Loucy (cell line): ENCODE results near the gene RIPOR2.

ENCODE experiments used
- H2AFZ ChIP-seq: fragments of 200-600 bp; sonication (generic); 2 replicates; pipeline ENCODE4 v1.6.0; 2016; ENCODE audit warnings: antibody characterized with exemption, mild to moderate bottlenecking, low read length, moderate library complexity
- H3F3A ChIP-seq: fragments of 200-600 bp; 2 replicates; pipeline ENCODE4 v1.6.0; 2016; ENCODE audit warnings: antibody characterized with exemption, low read depth, mild to moderate bottlenecking
- H3K27me3 ChIP-seq: fragments of 200-600 bp; sonication (generic); 2 replicates; pipeline ENCODE4 v1.6.1; 2014; ENCODE audit warnings: low read length, mild to moderate bottlenecking; ENCODE audit not compliant: insufficient read depth, poor library complexity, severe bottlenecking
- H3K36me3 ChIP-seq: fragments of 200-600 bp; sonication (generic); 2 replicates; pipeline ENCODE4 v1.6.1; 2016; ENCODE audit warnings: low read length; ENCODE audit not compliant: insufficient read depth
- H3K4me1 ChIP-seq: fragments of 200-600 bp; sonication (generic); 2 replicates; pipeline ENCODE4 v1.5.1; 2014; ENCODE audit warnings: low read length, mild to moderate bottlenecking; ENCODE audit not compliant: insufficient read depth, poor library complexity, severe bottlenecking
- H3K4me2 ChIP-seq: fragments of 200-600 bp; sonication (generic); 2 replicates; pipeline ENCODE4 v1.6.0; 2014; ENCODE audit warnings: antibody characterized with exemption, low read length, low read depth, mild to moderate bottlenecking; ENCODE audit not compliant: poor library complexity, severe bottlenecking
- H3K4me3 ChIP-seq: fragments of 200-600 bp; sonication (generic); 2 replicates; pipeline ENCODE4 v1.5.1; 2014; ENCODE audit warnings: low read length, mild to moderate bottlenecking, mixed read lengths; ENCODE audit not compliant: poor library complexity, severe bottlenecking
- H3K79me2 ChIP-seq: fragments of 200-600 bp; sonication (generic); 2 replicates; pipeline ENCODE4 v1.6.1; 2014; ENCODE audit warnings: low read length; ENCODE audit not compliant: insufficient read depth
- H3K9ac ChIP-seq: fragments of 200-600 bp; sonication (generic); 2 replicates; pipeline ENCODE4 v1.6.0; 2014; ENCODE audit warnings: mild to moderate bottlenecking, low read depth, low read length, moderate library complexity; ENCODE audit not compliant: poor library complexity, severe bottlenecking
- H3K9me2 ChIP-seq: fragments of 200-600 bp; sonication (generic); replicated peaks from 2 replicates; pipeline ENCODE4 v1.6.1; 2016; ENCODE audit warnings: low read depth, low read length, mixed read lengths
- H3K9me3 ChIP-seq: fragments of 200-600 bp; sonication (generic); 2 replicates; pipeline ENCODE4 v1.6.1; 2014; ENCODE audit warnings: mild to moderate bottlenecking, antibody characterized with exemption, low read length, low read depth; ENCODE audit not compliant: insufficient read depth
- H4K20me1 ChIP-seq: fragments of 200-600 bp; sonication (generic); 2 replicates; pipeline ENCODE4 v1.6.0; 2014; ENCODE audit warnings: antibody characterized with exemption, low read length, mild to moderate bottlenecking; ENCODE audit not compliant: insufficient read depth, poor library complexity, severe bottlenecking
- EZH2phosphoT487 ChIP-seq: fragments of 200-600 bp; IDR thresholded peaks from 2 replicates; pipeline ENCODE4 v1.6.1; 2018; ENCODE audit warnings: antibody characterized with exemption, mild to moderate bottlenecking, moderate library complexity, borderline replicate concordance
- TF ChIP-seq, protein P1 (sequence below): fragments of 200-600 bp; sonication (generic); conservative IDR thresholded peaks from 2 replicates; pipeline ENCODE4 v1.5.1; 2014; ENCODE audit warnings: mild to moderate bottlenecking, antibody characterized with exemption, low read length

RIPOR2 gene

GRCh38 chr6:24876499-24877465, 59.0 kb downstream of the RIPOR2 start:
- Histone ChIP-seq H3K4me3 (no peak overlapping the region), H3K36me3 (peaks cover 52% of the 10 kb centered on the region; the same call in 1 of the 2 replicates), H3F3A (no peaks in the 10 kb centered on the region), H3K79me2 (peaks cover 39% of the 10 kb centered on the region; the same call in 1 of the 2 replicates), H3K4me1 (no peaks in the 10 kb centered on the region), H3K9me2 (no peaks in the 10 kb centered on the region), H3K27me3 (no peaks in the 10 kb centered on the region), H4K20me1 (peaks cover 8% of the 10 kb centered on the region), H3K4me2 (no peak overlapping the region), H3K9me3 (no peaks in the 10 kb centered on the region; the same call in 1 of the 2 replicates), H2AFZ (no peak overlapping the region), H3K9ac (no peak overlapping the region)
- TF ChIP-seq EZH2phosphoT487 = no peak
- TF ChIP-seq, protein P1, sequence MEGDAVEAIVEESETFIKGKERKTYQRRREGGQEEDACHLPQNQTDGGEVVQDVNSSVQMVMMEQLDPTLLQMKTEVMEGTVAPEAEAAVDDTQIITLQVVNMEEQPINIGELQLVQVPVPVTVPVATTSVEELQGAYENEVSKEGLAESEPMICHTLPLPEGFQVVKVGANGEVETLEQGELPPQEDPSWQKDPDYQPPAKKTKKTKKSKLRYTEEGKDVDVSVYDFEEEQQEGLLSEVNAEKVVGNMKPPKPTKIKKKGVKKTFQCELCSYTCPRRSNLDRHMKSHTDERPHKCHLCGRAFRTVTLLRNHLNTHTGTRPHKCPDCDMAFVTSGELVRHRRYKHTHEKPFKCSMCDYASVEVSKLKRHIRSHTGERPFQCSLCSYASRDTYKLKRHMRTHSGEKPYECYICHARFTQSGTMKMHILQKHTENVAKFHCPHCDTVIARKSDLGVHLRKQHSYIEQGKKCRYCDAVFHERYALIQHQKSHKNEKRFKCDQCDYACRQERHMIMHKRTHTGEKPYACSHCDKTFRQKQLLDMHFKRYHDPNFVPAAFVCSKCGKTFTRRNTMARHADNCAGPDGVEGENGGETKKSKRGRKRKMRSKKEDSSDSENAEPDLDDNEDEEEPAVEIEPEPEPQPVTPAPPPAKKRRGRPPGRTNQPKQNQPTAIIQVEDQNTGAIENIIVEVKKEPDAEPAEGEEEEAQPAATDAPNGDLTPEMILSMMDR = no peak

- TF ChIP-seq, protein P1 = no peak
- no peak for TF ChIP-seq EZH2phosphoT487
- H4K20me1 ChIP-seq = peaks cover 8% of the 10 kb centered on the region
- no peak overlapping the region for H3K4me3 ChIP-seq
- H3K9me2 ChIP-seq = no peaks in the 10 kb centered on the region
- peaks cover 26% of the 10 kb centered on the region; the same call in 1 of the 2 replicates for H3K79me2 ChIP-seq
- H3K27me3 ChIP-seq = no peaks in the 10 kb centered on the region
- H2AFZ ChIP-seq = no peak overlapping the region
- H3K36me3 ChIP-seq = peaks cover 65% of the 10 kb centered on the region; the same call in 1 of the 2 replicates
- no peak overlapping the region for H3K9ac ChIP-seq
- H3K4me1 ChIP-seq = no peaks in the 10 kb centered on the region
- no peaks in the 10 kb centered on the region; the same call in 1 of the 2 replicates for H3K9me3 ChIP-seq
- H3K4me2 ChIP-seq = no peak overlapping the region
- H3F3A ChIP-seq = no peaks in the 10 kb centered on the region
Observed at GRCh38 chr6:24875534-24875901, 60.2 kb downstream of the RIPOR2 start.

DNA sequence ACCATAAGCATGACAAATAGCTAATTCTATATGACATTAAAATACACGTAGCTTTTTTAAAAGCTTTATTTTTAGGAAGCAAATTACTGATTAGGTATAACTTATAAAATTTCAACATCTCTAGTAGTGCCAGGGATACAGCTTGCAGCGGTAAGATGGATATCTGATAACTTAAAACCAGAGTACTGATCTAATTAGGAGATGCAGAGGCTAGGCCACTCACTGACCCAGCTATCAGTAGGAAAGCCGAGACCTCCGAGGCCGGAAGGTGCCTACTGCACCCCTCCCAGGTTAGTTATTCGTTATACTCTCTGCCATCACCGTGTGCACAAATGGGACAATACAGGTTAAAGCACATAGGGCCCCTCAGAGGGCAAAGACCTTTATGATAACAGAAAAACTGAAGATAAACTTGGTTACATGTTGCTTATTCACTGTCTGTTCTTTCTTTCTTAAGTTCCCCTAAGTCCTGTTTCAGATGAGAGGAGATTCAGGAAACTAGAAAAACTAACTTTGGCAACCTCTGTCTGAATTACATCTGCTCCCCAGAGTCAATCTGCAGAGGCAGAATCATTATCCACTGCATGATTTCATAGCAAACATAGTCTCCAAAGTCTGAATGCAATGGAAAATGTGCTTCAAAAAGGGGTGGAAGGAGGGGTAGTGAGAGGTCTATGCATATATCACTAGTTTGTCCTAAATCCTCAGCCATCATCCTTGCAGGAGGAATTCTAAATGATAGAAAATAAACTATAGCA, 60.8 kb downstream of the RIPOR2 start:
- Histone ChIP-seq H4K20me1 (peaks cover 8% of the 10 kb centered on the region), H3K9me2 (no peaks in the 10 kb centered on the region), H3K27me3 (no peaks in the 10 kb centered on the region), H2AFZ (no peak overlapping the region), H3K9me3 (no peaks in the 10 kb centered on the region; the same call in 1 of the 2 replicates), H3K9ac (no peak overlapping the region), H3K4me1 (no peaks in the 10 kb centered on the region), H3K4me2 (no peak overlapping the region), H3K36me3 (peaks cover 71% of the 10 kb centered on the region; the same call in 1 of the 2 replicates), H3K4me3 (no peak overlapping the region), H3F3A (no peaks in the 10 kb centered on the region), H3K79me2 (peaks cover 25% of the 10 kb centered on the region; the same call in 1 of the 2 replicates)
- TF ChIP-seq, protein P1 = no peak
- TF ChIP-seq EZH2phosphoT487 = no peak
